ENCODE results near the gene NKX2-4. TPM values are rescaled to one million over a fixed set of nuclear protein-coding genes. Genes with fewer than 3 reads are reported as not detected.

The NKX2-4 gene
- total and polyA plus RNA-seq, 10 of the 15 experiments (the other 5 are each of a cell fraction or from before 2014, with no cell fraction given): not detected

DNA sequence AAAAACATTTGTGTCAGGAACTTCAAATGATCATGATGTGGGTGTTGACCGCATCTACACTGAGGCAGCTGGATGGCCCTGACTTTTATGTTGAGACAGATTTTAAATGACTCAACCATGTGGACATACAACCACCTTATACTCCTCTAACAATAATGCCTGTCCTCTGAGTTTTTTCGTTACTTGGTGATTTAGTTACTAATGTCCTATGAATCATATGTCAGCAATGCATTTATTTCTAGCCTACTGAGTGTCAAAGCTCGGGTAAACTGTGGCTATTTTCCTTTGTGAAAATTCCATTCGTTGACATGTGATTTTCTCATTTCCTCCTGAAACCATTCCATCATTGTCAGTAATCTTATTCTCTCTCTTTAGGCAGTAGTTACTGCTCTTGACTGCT lies 38.9 kb upstream of the NKX2-4 start:
- no peak for FAIRE-seq
- POLR2A ChIA-PET: no interaction called here
- in situ Hi-C loops (cut with MboI): no loop called here

More for the DNA sequence above, 38.9 kb upstream of the NKX2-4 start:
- Histone ChIP-seq H3K79me2 (ENCODE audit: control insufficient read depth, insufficient read depth, low read length) (no peaks in the 10 kb centered on the region), H3K9me3 (replicated peaks; ENCODE audit: control insufficient read depth, insufficient read depth, low read length) (no peaks in the 10 kb centered on the region), H2AFZ (ENCODE audit: control insufficient read depth, low read depth, low read length) (no peak overlapping the region), H3K27ac (ENCODE audit: control insufficient read depth, insufficient read depth) (no peak overlapping the region), H3K4me3 (no peak overlapping the region), H3K27me3 (replicated peaks in 1 of 2; ENCODE audit: control insufficient read depth in 2 of 2, insufficient read depth in 2 of 2, low read length in 1 of 2) (no peaks in the 10 kb centered on the region), H4K20me1 (ENCODE audit: control insufficient read depth, insufficient read depth) (no peaks in the 10 kb centered on the region), H3K9ac (ENCODE audit: control insufficient read depth, insufficient read depth, low read length) (no peak overlapping the region), H3K36me3 (ENCODE audit: control insufficient read depth in 2 of 2, insufficient read depth in 2 of 2, low read length in 1 of 2) (no peaks in the 10 kb centered on the region), H3K4me1 (ENCODE audit: control insufficient read depth, insufficient read depth, low read length) (no peaks in the 10 kb centered on the region), H3K4me2 (ENCODE audit: control insufficient read depth, insufficient read depth) (no peak overlapping the region)
- CTCF ChIA-PET: interaction anchor here (0.6 to 1.0 kb wide), 2 partner anchors 179 to 670 kb away, joined by 3 to 4 read pairs; no protein-coding TSS in a partner anchor
- ATAC-seq: no peak
- SMC1A ChIA-PET (ENCODE audit: uncharacterized antibody, unreplicated experiment): no interaction called here
- no peak for DNase-seq (ENCODE audit: low read depth, low spot score)
- intact Hi-C loops (cut with micrococcal nuclease; ENCODE audit: unreplicated experiment): no loop called here
- WGBS (ENCODE audit: insufficient coverage, insufficient replicate concordance, low lambda C conversion rate, missing lambda C conversion rate): 26% methylated on average over 4 of the region's 4 CpGs
- TF ChIP-seq POLR2A (IDR thresholded peaks at IDR 0.05; ENCODE audit: low read depth, low read length) (no peak), ZBTB11 (CRISPR knock-in tag; IDR thresholded peaks at IDR 0.05) (no peak), BCLAF1 (IDR thresholded peaks at IDR 0.05) (no peak), HCFC1 (IDR thresholded peaks at IDR 0.05; ENCODE audit: low read length) (no peak)
- RAD21 ChIA-PET (ENCODE audit: unreplicated experiment): no interaction called here
- BruUV-seq (replicated peaks): no TSS peak

Data from GM12878 (cell line).